ENCODE measurements around the gene BANF2. TPM values are rescaled to one million over a fixed set of nuclear protein-coding genes. Genes with fewer than 3 reads are reported as not detected.

BANF2 gene
- total and polyA plus RNA-seq, 2 of the 13 experiments (the other 11 are each of a cell fraction or from before 2014, with no cell fraction given) = 0.35 TPM; not detected in 1

- TF ChIP-seq ZNF609 (CRISPR knock-in tag; IDR thresholded peaks at IDR 0.05; ENCODE audit: borderline replicate concordance) = peak; percentile 100
- TF ChIP-seq SNAPC2 (CRISPR knock-in tag; IDR thresholded peaks at IDR 0.05) = peak; percentile 95; the same call in 1 of the 2 replicates
- TF ChIP-seq TAF1 (CRISPR knock-in tag; IDR thresholded peaks at IDR 0.05) = peak; percentile 22; the same call in 1 of the 2 replicates
- no peak for TF ChIP-seq KDM5A (IDR thresholded peaks at IDR 0.05; ENCODE audit: borderline replicate concordance, low read length)
- TF ChIP-seq ATF5 (CRISPR knock-in tag; IDR thresholded peaks at IDR 0.05; ENCODE audit: low read depth) = peak; percentile 29; the same call in 1 of the 2 replicates
- peak; percentile 85 for TF ChIP-seq ZSCAN22 (CRISPR knock-in tag; IDR thresholded peaks at IDR 0.05)
- TF ChIP-seq TGIF2 (CRISPR knock-in tag; IDR thresholded peaks at IDR 0.05) = no peak
- TF ChIP-seq ARID5B (CRISPR knock-in tag; IDR thresholded peaks at IDR 0.05) = peak; percentile 100
- peak; percentile 97 for TF ChIP-seq SIX4 (CRISPR knock-in tag; IDR thresholded peaks at IDR 0.05)
- no peak for TF ChIP-seq TERF1 (CRISPR knock-in tag; IDR thresholded peaks at IDR 0.05)
- TF ChIP-seq KLF9 (CRISPR knock-in tag; IDR thresholded peaks at IDR 0.05; ENCODE audit: low read depth) = no peak
- TF ChIP-seq TFAP4 (IDR thresholded peaks at IDR 0.05; ENCODE audit: borderline replicate concordance, low read depth) = peak; percentile 78; the same call in 1 of the 2 replicates
- TF ChIP-seq ZNF597 (CRISPR knock-in tag; IDR thresholded peaks at IDR 0.05) = no peak
- TF ChIP-seq ZC3H4 (CRISPR knock-in tag; IDR thresholded peaks at IDR 0.05; ENCODE audit: borderline replicate concordance) = no peak
- no peak for TF ChIP-seq ZNF660 (CRISPR knock-in tag; IDR thresholded peaks at IDR 0.05; ENCODE audit: borderline replicate concordance, low read depth)
These were observed 15.5 kb upstream of the BANF2 start (continued) for GRCh38 chr20:17684077-17684888.

Data from HepG2 (cell line).